GM18868 (cell line): ENCODE measurements around the gene GCNT2.
"Not testable (repeated sequence)": the region's sequence is repeated elsewhere in the genome, so short reads cannot be mapped to it uniquely, and the experiment has no call there.

Source experiments
- ATAC-seq: cut with Tn5 transposase; IDR thresholded peaks from one replicate; pipeline ENCODE4 v1.9.1; 2021; ENCODE audit warnings: mild to moderate bottlenecking, moderate library complexity; ENCODE audit not compliant: unreplicated experiment

Gene GCNT2

GRCh38 chr6:10543488-10543887 lies 22.3 kb downstream of the GCNT2 start:
- no peak for ATAC-seq

DNA sequence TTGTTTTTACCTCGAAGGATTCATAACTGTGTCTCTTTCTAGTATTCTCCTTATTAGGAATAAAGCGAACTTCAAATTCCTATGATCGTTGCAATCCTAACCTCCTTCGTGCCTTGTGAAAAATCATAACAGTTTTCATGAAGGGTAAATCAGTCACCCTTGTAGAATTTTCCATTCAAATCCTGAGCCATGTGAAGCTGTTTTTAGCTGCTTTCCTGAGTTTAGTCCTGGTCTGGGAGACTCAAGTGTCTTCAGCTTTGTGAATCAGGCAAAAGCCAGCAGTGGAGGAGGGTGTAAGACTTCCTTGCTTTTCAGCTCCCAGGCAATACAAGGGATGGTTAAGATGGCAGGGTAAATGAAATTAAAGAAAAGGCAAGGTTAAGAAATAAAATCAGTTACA lies 24.3 kb downstream of the GCNT2 start:
- no peak for ATAC-seq

DNA sequence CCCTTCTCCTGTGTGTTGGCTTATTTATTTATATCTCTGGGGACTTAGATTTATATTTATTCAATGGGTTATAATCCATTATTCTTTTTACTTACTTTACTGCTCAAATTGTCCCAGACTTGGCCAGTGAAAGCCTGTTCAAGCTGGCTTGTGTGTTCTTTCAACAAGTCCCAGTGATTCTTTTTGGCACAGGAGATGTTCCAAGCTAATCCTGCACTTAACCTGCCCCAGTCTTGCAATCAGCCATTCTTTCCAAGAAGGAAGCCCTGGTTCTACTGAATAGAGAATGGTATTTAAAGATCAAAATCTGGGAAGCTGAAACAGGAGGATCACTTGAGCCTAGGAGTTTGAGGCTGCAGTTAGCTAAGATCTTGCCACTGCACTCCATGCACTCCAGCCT lies 26.7 kb downstream of the GCNT2 start:
- no peak for ATAC-seq

- ATAC-seq = no peak
Measured at GRCh38 chr6:10550764-10551163, 29.6 kb downstream of the GCNT2 start.

DNA sequence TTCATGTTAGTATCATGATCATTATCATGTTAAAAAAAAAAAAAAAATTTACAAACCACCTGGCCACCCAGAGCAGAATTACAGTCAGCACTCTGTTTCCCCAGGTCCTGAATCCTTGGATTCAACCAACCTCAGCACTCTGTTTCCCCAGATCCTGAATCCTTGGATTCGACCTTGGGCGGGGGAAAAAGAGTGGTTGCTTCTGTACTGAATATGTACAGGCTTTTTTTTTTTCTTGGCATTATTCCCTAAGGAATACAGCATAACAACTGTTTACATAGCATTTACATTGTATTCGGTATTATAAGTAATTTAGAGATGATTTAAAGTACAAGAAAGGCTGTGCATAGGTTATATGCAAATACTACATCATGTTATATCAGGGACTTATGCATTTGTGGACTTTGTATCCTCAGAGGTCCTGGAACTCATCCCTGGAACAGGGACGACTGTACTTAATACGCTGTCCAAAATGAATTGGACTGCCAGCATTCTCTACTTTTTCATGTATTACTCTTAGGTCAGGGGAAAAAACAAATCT lies 31.2 kb downstream of the GCNT2 start:
- ATAC-seq = no peak

DNA sequence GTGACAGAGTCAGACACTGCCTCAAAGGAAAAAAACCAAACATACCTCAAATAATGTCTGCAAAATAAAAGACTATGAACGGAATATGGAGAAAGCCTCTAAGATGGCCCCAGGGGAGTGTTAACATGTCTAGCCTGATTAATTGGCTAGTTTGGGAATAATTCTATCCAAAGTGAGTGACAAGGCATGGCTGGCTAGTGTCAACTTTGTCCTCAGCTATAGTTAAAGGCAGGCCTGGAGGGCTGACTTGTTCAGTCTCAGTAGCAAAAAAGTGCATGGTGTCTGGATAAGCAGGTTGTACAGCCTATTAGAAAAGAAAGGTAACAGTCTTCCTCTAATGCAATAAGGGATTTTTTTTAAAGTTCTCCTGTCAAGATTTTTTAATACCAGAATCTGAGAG lies 32.7 kb downstream of the GCNT2 start:
- no peak for ATAC-seq

GRCh38 chr6:10554826-10555225 lies 33.7 kb downstream of the GCNT2 start:
- no peak for ATAC-seq

DNA sequence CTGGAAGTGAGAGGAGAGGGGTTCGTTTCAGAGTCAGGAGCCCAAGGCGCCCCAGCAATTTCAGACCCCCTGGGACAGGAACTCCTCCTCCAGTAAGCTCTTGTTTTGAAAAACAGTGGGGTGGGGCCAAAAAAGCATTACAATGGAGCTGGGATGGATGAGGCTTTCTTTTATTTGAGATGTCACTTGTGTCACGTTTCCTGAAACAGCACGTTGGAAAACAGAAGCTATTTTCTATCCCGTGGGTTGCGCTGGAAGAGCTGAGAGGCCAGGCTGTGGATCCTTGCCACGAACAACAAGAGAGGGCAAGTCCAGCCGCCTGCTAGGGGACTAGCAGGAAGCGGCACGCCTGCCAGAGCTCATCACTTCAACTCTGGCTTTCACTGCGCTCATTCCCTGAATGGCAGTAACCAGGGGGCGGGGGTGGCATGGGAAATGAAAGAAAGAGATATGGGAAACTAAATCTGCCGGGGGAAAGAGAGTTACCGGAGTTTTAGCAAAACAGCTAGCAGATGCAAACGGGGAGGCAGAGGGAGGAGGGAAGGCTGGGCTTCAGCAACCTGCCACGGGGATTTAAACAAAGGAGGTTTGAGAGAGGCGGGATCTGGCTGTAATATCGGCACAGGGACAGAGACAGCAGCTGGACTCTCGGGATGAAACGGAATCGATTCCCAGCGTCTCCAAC lies 34.6 kb downstream of the GCNT2 start:
- no peak for ATAC-seq

DNA sequence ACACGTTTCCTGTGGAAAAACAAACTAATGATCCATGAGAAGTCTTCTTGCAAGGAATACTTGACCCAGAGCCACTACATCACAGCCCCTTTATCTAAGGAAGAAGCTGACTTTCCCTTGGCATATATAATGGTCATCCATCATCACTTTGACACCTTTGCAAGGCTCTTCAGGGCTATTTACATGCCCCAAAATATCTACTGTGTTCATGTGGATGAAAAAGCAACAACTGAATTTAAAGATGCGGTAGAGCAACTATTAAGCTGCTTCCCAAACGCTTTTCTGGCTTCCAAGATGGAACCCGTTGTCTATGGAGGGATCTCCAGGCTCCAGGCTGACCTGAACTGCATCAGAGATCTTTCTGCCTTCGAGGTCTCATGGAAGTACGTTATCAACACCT lies 35.4 kb downstream of the GCNT2 start:
- ATAC-seq = no peak

DNA sequence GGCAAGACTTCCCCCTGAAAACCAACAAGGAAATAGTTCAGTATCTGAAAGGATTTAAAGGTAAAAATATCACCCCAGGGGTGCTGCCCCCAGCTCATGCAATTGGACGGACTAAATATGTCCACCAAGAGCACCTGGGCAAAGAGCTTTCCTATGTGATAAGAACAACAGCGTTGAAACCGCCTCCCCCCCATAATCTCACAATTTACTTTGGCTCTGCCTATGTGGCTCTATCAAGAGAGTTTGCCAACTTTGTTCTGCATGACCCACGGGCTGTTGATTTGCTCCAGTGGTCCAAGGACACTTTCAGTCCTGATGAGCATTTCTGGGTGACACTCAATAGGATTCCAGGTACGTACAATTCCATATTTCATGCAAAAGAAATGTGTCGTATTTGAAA lies 35.8 kb downstream of the GCNT2 start:
- no peak for ATAC-seq

DNA sequence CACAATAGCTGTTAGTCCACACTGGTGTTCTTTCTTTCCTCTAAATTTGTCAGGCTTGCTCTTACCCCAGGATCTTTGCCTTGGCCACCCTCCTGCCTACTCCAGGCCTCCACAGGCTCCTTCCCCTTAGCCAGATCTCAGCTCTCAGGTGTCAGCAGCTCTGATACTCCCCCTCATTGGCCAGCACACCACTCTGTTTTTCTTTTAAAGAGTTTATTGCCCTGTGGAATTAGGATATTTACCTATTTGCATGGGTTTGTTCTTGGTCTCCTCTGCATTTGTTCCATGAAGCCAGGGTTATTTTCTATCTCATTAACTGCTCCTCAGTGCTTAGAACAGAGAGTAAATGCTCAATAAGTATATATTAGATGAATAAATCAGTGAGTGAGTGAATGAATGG lies 36.8 kb downstream of the GCNT2 start:
- ATAC-seq = no peak

DNA sequence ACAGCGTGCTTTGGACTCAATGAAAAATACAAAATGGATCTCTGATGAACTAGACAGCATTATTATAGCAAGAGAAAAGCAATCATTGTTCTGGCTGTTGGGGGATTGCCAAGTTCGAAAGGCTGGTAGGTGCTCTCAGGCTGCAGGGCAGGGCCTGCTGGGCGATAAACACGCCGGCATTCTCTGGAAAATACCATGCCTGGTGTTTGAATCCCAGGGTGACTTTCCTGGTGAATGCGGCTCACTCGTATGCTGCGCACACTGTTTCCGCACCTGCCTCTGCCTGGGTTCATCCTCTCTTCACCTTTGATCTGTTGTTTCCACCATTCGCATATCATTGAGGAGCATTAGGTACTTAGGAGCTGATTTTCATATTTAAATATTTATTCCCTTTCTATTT lies 37.4 kb downstream of the GCNT2 start:
- no peak for ATAC-seq

GRCh38 chr6:10559522-10560152 lies 38.5 kb downstream of the GCNT2 start:
- no peak for ATAC-seq

DNA sequence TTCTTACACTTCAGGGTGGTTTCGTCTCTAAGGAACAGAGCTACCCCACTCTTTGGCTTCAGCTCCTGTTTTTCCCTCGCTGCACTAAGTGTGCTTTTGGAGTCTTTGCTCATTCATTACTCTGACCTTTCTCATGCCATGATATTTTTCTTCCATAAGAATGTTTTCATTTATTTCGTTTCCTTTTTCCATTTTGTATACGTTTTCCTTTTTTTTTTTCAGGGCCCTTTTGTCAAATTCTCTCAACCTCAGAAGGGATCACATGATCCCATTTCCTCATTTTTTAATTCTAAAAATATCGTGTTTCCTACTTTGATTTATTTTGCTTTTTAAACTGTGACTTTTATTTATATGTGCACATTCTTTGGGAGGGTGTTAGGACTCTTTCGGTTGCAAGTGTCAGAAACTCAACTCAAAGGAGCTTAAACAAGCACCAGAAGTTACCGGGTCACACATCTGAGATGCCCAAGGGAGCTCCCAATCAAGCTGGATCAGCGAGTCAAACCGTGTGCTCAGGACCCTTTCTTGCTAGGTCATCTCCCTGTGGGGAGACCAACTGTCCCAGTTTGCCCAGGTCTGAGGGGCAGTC lies 40.6 kb downstream of the GCNT2 start:
- ATAC-seq = no peak

GRCh38 chr6:10564975-10565673 lies 44.0 kb downstream of the GCNT2 start:
- ATAC-seq = no peak

- ATAC-seq = no peak
Measured at GRCh38 chr6:10565913-10566312, 44.8 kb downstream of the GCNT2 start.

GRCh38 chr6:10567256-10568026 lies 46.3 kb downstream of the GCNT2 start:
- no peak for ATAC-seq

GRCh38 chr6:10569392-10570127 lies 48.4 kb downstream of the GCNT2 start:
- no peak for ATAC-seq

DNA sequence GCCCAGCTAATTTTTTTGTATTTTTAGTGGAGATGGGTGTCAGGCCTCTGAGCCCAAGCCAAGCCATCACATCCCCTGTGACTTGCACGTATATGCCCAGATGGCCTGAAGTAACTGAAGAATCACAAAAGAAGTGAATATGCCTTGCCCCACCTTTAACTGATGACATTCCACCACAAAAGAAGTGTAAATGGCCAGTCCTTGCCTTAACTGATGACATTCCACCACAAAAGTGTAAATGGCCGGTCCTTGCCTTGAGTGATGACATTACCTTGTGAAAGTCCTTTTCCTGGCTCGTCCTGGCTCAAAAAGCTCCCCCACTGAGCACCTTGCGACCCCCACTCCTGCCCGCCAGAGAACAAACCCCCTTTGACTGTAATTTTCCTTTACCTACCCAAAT lies 54.4 kb downstream of the GCNT2 start:
- not testable (repeated sequence) for ATAC-seq

DNA sequence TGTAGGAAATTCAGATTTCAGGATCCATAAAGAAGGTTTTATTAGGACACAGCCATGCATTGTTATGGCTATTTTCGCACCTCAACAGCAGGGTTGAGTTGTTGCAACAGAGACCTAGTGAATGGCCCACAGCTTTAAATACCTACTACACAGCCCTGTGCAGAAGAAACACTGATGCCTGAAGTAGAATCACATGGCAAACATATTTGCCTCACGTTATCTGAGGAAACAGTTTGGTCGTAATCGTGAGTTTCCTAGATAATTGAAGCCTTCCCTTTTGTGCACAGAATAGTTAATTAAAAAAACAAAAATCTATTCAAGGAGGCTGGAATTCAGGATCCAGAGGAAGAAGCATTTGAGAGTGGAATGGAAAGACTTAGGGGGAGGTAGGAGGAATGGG lies 55.1 kb downstream of the GCNT2 start:
- ATAC-seq = no peak
